H9 (cell line): ENCODE results near the gene ASCC2. TPM values are rescaled to one million over a fixed set of nuclear protein-coding genes. Genes with fewer than 3 reads are reported as not detected.

Experiments used
- DNase-seq: peaks from one replicate; pipeline ENCODE4 v3.0.0-alpha.2; 2017
- H2AFZ ChIP-seq: one replicate; pipeline ENCODE4 v1.6.1; 2013; ENCODE audit warnings: mild to moderate bottlenecking, low read length, control low read depth, moderate library complexity
- H2AK5ac ChIP-seq: 2 replicates; pipeline ENCODE4 v1.6.1; 2013; ENCODE audit warnings: low read length, control low read depth, mixed read lengths; ENCODE audit not compliant: insufficient read length
- H2BK120ac ChIP-seq: one replicate; pipeline ENCODE4 v1.6.1; 2013; ENCODE audit warnings: low read depth, mild to moderate bottlenecking, low read length, control low read depth, inconsistent platforms; ENCODE audit not compliant: poor library complexity, severe bottlenecking
- H2BK12ac ChIP-seq: 2 replicates; pipeline ENCODE4 v1.6.1; 2013; ENCODE audit warnings: low read length, control low read depth, mixed read lengths, low read depth; ENCODE audit not compliant: insufficient read length
- H2BK15ac ChIP-seq: 2 replicates; pipeline ENCODE4 v1.6.1; 2013; ENCODE audit warnings: low read depth, low read length, control low read depth
- H2BK20ac ChIP-seq: one replicate; pipeline ENCODE4 v1.6.1; 2013; ENCODE audit warnings: low read depth, mild to moderate bottlenecking, low read length, control low read depth, inconsistent platforms; ENCODE audit not compliant: poor library complexity, severe bottlenecking
- H2BK5ac ChIP-seq: 2 replicates; pipeline ENCODE4 v1.6.1; 2013; ENCODE audit warnings: low read length, control low read depth, mixed read lengths; ENCODE audit not compliant: insufficient read length
- H3K14ac ChIP-seq: 2 replicates; pipeline ENCODE4 v1.6.1; 2013; ENCODE audit warnings: low read length, control low read depth; ENCODE audit not compliant: insufficient read depth
- H3K18ac ChIP-seq: 2 replicates; pipeline ENCODE4 v1.6.1; 2013; ENCODE audit warnings: low read depth, mild to moderate bottlenecking, mixed read lengths, low read length, control low read depth; ENCODE audit not compliant: insufficient read length
- H3K23ac ChIP-seq: 2 replicates; pipeline ENCODE4 v1.6.1; 2013; ENCODE audit warnings: low read length, control low read depth, mixed read lengths, low read depth; ENCODE audit not compliant: insufficient read length
- H3K23me2 ChIP-seq: 2 replicates; pipeline ENCODE4 v1.6.1; 2013; ENCODE audit warnings: low read depth, mild to moderate bottlenecking, mixed read lengths, low read length, control low read depth; ENCODE audit not compliant: insufficient read length, poor library complexity, severe bottlenecking
- H3K27ac ChIP-seq: 2 replicates; pipeline ENCODE4 v1.5.1; 2013; ENCODE audit warnings: low read length, control low read depth, mixed read lengths, low read depth; ENCODE audit not compliant: insufficient read length
- H3K27me3 ChIP-seq: 2 replicates; pipeline ENCODE4 v1.6.1; 2013; ENCODE audit warnings: low read length, control low read depth, inconsistent platforms; ENCODE audit not compliant: insufficient read depth
- H3K4ac ChIP-seq: 2 replicates; pipeline ENCODE4 v1.6.1; 2013; ENCODE audit warnings: low read depth, mild to moderate bottlenecking, control low read depth, inconsistent platforms, low read length, moderate library complexity
- H3K4me1 ChIP-seq: 2 replicates; pipeline ENCODE4 v1.6.1; 2013; ENCODE audit warnings: low read length, control low read depth, inconsistent platforms; ENCODE audit not compliant: insufficient read depth
- H3K4me2 ChIP-seq: 2 replicates; pipeline ENCODE4 v1.6.1; 2013; ENCODE audit warnings: low read length, control low read depth, mixed read lengths; ENCODE audit not compliant: insufficient read length, insufficient read depth
- H3K56ac ChIP-seq: 2 replicates; pipeline ENCODE4 v1.6.1; 2013; ENCODE audit warnings: low read depth, mild to moderate bottlenecking, mixed read lengths, low read length, control low read depth; ENCODE audit not compliant: insufficient read length
- H3K79me1 ChIP-seq: 2 replicates; pipeline ENCODE4 v1.6.1; 2013; ENCODE audit warnings: low read depth, mild to moderate bottlenecking, moderate library complexity, low read length, control low read depth, inconsistent platforms; ENCODE audit not compliant: insufficient read depth, poor library complexity, severe bottlenecking
- H3K79me2 ChIP-seq: 2 replicates; pipeline ENCODE4 v1.6.1; 2013; ENCODE audit warnings: low read length, control low read depth, inconsistent platforms; ENCODE audit not compliant: insufficient read depth
- H3K9ac ChIP-seq: 2 replicates; pipeline ENCODE4 v1.6.1; 2013; ENCODE audit warnings: low read length, control low read depth, mixed read lengths; ENCODE audit not compliant: insufficient read length; ENCODE audit errors: extremely low read depth
- H3K9me3 ChIP-seq: one replicate; pipeline ENCODE4 v1.6.1; 2013; ENCODE audit warnings: low read depth, low read length, inconsistent platforms; ENCODE audit not compliant: control insufficient read depth
- H3T11ph ChIP-seq: one replicate; pipeline ENCODE4 v1.6.1; 2013; ENCODE audit warnings: mild to moderate bottlenecking, low read length, control low read depth, inconsistent platforms
- H4K20me1 ChIP-seq: one replicate; pipeline ENCODE4 v1.6.1; 2013; ENCODE audit not compliant: control insufficient read depth, insufficient read length, insufficient read depth
- H4K5ac ChIP-seq: 2 replicates; pipeline ENCODE4 v1.6.1; 2013; ENCODE audit warnings: low read depth, mild to moderate bottlenecking, mixed read lengths, low read length, control low read depth; ENCODE audit not compliant: insufficient read length
- H4K8ac ChIP-seq: replicated peaks from 2 replicates; pipeline ENCODE4 v1.6.1; 2013; ENCODE audit warnings: low read length, control low read depth, mixed read lengths, low read depth; ENCODE audit not compliant: insufficient read length
- H4K91ac ChIP-seq: 2 replicates; pipeline ENCODE4 v1.6.1; 2013; ENCODE audit warnings: low read depth, mild to moderate bottlenecking, moderate library complexity, mixed read lengths, low read length, control low read depth; ENCODE audit not compliant: insufficient read length
- H3K27ac Mint-ChIP-seq, 3 experiments: 2 replicates in 2 of 3; 3 replicates in 1 of 3; pipeline ENCODE4 v1.8.0; 2020 to 2021; ENCODE audit warnings: mixed read lengths in 3 of 3, mild to moderate bottlenecking in 1 of 3, moderate library complexity in 1 of 3
- H3K27me3 Mint-ChIP-seq: 2 replicates; pipeline ENCODE4 v1.8.0; 2021; ENCODE audit warnings: low read depth, mild to moderate bottlenecking, moderate library complexity, mixed read lengths
- H3K36me3 Mint-ChIP-seq, 3 experiments: 2 replicates in 2 of 3; 3 replicates in 1 of 3; pipeline ENCODE4 v1.8.0; 2020 to 2021; ENCODE audit warnings: low read depth in 3 of 3, mixed read lengths in 3 of 3; ENCODE audit not compliant: insufficient read depth in 1 of 3
- H3K4me1 Mint-ChIP-seq, 2 experiments: 2 replicates each; pipeline ENCODE4 v1.8.0; 2020; ENCODE audit warnings: mixed read lengths in 2 of 2
- H3K4me3 Mint-ChIP-seq, 2 experiments: 2 replicates in 1 of 2; 3 replicates in 1 of 2; pipeline ENCODE4 v1.8.0; 2020 to 2021; ENCODE audit warnings: mild to moderate bottlenecking in 2 of 2, mixed read lengths in 2 of 2, moderate library complexity in 1 of 2
- H3K9me3 Mint-ChIP-seq, 2 experiments: 2 replicates in 1 of 2; 3 replicates in 1 of 2; pipeline ENCODE4 v1.8.0; 2020; ENCODE audit warnings: mild to moderate bottlenecking in 2 of 2, mixed read lengths in 2 of 2, moderate library complexity in 1 of 2
- CTCF ChIP-seq: fragments of 200-600 bp; sonication (generic); conservative IDR thresholded peaks from 3 replicates; pipeline ENCODE4 v1.8.0; 2021; ENCODE audit warnings: antibody characterized with exemption, mild to moderate bottlenecking
- WGBS: extraction: QIAGEN DNeasy Blood & Tissue Kit; methylation state at CpG from one replicate; pipeline ENCODE4 v1.1.7; 2013; ENCODE audit warnings: missing lambda C conversion rate, low lambda C conversion rate, mixed read lengths; ENCODE audit not compliant: insufficient read length; ENCODE audit errors: extremely low coverage; 5-methylcytosine and 5-hydroxymethylcytosine counted together
- total RNA-seq: library from RNA; stranded (reverse); gene quantifications from 2 replicates; pipeline ENCODE4 v1.2.1, GENCODE V29; 2021

The ASCC2 gene
- total RNA-seq, 1 experiment from 2014 or later = 48.2 TPM

GRCh38 chr22:29811377-29811776 is 26.7 kb downstream of the ASCC2 start:
- Histone ChIP-seq H3K27ac (no peak overlapping the region), H3K27me3 (no peaks in the 10 kb centered on the region), H3K56ac (no peak overlapping the region), H4K20me1 (no peaks in the 10 kb centered on the region), H3K79me1 (no peaks in the 10 kb centered on the region), H4K5ac (no peak overlapping the region), H2AFZ (no peak overlapping the region), H3K18ac (no peak overlapping the region), H3K4me1 (no peaks in the 10 kb centered on the region), H2AK5ac (no peak overlapping the region), H2BK20ac (no peak overlapping the region), H3K4ac (no peak overlapping the region), H2BK12ac (no peak overlapping the region), H3K79me2 (no peaks in the 10 kb centered on the region), H2BK15ac (no peak overlapping the region), H3K23ac (no peak overlapping the region), H2BK120ac (no peak overlapping the region), H3K14ac (no peak overlapping the region), H4K8ac (no peak overlapping the region), H4K91ac (no peak overlapping the region), H3K9ac (no peak overlapping the region), H3K9me3 (no peaks in the 10 kb centered on the region), H3T11ph (no peak overlapping the region), H3K23me2 (no peaks in the 10 kb centered on the region), H2BK5ac (no peak overlapping the region), H3K4me2 (no peak overlapping the region)
- no peak overlapping the region; a peak in 1 of 7 replicates for H3K27ac Mint-ChIP-seq
- no peaks in the 10 kb centered on the region for H3K27me3 Mint-ChIP-seq
- TF ChIP-seq CTCF = no peak
- no peaks in the 10 kb centered on the region for H3K9me3 Mint-ChIP-seq
- DNase-seq = no peak
- H3K4me1 Mint-ChIP-seq = peaks cover 0 to 9% of the 10 kb centered on the region in 2 experiments; a peak in 2 of 4 replicates
- H3K36me3 Mint-ChIP-seq = peaks cover 4 to 74% (median 61%) of the 10 kb centered on the region in 3 experiments; a peak in 6 of 7 replicates
- no CpG with 5 or more reads among the region's 2 CpGs for WGBS
- no peak overlapping the region for H3K4me3 Mint-ChIP-seq
